Stimulated activated CD4-positive, alpha-beta T cell treated with anti-CD3 and anti-CD28 coated beads, Interleukin-1b, Interleukin-23, amount 100 ng/mL, for 1 hour (primary cell): ENCODE measurements around the gene RFESD.
"Not testable (repeated sequence)": the region's sequence is repeated elsewhere in the genome, so short reads cannot be mapped to it uniquely, and the experiment has no call there.

Source experiments
- DNase-seq, 2 donors: peaks; one replicate each; pipeline ENCODE4 v3.0.0-alpha.2; 2020; ENCODE audit warnings: low read depth in 2 of 2

The RFESD gene

DNA sequence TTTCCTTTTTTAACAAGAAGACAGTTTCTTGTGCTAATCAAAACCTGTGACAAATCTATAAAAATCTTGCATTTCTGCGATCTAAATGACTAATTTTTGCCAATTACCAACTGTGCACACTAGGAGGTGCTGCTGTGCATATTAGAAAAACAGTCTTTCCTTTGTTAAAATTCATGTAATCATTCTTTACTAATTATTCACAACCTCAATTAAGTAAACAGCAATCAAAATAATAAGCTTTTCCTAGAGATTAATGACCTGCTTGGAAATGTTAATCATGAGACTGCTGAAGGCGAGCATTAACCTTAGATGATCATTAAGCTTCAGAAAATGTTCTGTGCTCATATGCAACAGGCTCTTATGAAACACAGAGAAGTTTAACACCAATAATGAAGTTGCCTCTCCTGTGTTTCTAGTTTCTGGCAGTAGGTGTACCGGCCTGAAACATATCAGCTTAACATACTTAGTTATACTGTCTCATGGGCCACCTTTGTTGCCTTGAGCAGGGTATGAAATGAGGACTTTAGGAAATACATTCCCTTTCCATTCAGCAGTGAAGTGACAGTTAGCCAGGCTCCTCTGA is 17.7 kb downstream of the RFESD start:
- no peak for DNase-seq

DNA sequence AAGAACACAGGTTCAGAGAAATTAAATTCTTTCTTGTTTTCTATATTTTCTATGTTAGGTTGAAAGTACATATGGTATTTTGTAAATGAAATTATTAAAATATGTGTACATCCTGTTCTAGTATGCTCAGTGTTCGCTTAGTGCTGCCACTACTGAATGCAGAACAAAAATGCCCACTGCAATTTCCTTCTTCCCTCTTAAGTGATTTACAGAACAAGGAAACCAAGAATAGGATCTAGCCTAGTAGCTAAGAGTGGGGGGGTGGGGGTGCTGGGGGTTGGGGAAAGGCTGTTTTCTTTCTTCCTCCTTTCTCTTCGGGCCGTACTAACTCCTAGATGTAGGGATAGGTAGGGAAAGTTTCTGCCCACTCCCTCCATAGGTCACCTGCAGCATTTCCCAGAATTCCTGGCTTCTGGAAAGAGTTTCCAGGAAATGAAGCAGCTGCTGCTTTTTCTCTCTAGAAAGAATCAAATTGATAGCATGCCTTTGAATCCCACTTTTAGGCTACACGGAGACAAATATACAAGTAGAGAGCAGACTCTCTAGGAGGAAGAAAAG is 20.6 kb downstream of the RFESD start:
- DNase-seq, result no peak

DNA sequence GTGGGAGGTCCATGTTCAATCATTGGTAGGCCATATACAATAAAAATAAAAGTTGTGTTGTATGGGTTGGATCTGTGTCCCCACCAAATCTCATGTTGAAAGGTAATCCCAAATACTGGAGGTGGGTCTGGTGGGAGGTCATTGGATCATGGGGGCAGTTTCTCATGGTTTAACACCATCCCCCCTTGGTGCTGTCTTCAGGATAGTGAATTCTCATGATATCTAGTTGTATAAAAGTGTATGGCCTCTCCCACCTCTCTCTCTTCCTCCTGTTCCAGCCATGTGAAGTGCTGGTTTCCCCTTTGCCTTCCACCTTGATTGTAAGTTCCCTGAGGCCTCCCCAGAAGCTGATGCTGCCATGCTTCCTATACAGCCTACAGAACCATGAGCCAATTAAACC is 21.1 kb downstream of the RFESD start:
- no peak for DNase-seq

DNA sequence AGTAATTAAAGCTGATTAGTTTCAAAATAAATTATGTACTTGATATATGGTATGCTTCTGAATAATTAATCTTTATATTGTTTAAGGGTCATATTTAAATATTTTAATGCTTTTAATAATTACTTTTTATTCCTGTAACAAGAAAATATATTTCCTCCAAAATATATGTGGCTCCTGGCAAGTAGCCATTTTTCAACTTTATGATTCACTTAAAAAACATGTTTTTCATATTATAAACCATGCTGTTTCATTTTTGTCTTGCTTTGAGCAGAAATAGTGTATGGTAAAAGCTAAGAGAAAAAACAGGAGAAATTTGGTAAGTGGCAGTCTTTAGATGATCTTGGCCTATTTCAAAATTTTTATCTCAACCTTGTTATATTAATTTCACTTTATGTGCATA is 21.6 kb downstream of the RFESD start:
- no peak for DNase-seq

DNA sequence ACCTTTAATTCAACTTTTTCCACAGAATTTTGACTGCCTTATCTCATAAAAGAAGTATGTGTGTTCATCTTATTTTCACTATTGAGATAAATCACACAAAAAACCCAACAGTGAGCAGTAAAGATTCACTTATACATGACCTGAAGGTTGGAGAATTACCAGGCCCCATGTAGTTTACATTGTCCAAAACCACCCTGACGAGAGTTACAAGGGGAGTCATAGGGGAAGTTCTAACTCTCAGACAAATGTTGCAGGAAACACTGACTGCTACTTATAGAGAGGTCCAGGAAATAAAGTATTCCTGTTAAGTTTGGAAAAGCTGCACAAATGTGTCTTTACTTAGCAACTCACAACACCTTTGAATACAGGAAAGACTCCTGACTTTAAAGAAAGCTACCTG is 22.2 kb downstream of the RFESD start:
- DNase-seq, result no peak

DNA sequence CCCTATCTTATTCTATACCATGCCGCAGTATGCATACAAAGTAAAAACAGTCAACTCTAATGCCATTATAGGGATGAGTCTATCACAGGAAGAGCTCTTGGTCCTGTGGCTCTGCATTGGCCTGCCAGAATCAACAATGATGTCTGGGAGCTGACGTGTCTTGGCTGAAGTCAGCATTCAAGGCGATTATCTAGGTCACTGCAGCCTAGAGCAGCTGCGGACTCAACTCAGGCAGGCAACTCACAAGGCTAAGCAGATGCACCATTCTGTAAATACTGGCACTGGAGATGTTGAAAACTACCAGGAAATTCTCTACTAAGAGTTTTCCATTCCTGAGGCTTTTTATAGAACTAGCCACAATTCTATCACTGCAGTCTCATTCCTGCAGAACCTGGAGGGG is 23.0 kb downstream of the RFESD start:
- no peak for DNase-seq

DNA sequence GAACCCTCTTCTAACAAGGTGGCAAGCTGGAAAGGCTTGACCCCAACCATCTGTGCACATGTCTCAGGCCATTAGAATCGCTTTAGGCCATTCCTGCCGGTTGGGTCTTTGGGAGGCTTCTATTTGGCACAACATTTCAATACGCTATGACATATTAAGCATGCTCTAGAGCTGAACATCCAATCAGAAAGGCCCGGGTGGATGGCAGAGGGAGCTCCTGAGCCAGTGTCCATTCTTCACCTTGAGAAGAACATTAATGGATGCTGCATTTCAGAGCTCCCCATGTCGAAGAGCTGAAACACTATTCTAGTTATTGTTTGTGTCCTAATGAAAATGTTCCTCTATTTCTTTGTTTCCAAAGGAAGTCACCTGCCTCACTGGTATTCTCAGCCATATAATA is 23.4 kb downstream of the RFESD start:
- DNase-seq, result no peak

DNA sequence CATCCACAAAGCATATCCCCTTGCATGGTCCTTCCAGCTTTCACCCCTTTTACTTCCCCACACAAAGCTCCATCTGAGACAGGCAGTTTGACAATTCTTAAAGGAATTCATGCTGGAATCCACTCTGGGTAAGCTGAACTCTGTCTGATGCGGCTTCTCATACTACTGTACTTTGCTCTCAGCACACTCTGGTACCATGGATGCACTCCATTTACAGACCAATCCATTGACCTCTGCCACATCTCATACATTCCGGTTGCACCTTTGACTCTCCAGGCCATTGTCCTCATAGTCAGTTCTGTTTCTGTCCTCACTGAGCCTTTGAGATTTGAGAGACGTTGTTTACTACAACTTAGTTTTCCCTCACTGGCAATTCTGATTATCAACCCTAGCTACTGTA is 24.0 kb downstream of the RFESD start:
- DNase-seq, result no peak

DNA sequence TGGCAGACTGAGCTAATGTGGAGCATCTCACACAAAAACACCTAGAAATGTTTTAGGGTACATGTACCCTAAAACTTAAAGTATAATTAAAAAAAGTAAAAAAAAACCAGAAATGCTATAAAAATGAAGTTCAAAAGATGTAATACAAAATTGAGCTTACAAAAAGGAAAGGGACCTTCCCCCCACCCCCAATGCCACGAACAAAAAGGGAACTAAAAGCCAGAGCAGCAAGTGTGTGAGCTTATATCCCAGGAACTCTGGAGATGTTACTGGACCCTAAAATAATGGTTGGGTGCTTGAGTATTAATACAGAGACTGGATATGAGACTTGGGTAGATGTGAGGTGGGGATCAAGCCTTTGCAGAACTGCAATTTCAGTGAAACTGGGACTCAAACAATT is 25.2 kb downstream of the RFESD start:
- DNase-seq, result no peak

DNA sequence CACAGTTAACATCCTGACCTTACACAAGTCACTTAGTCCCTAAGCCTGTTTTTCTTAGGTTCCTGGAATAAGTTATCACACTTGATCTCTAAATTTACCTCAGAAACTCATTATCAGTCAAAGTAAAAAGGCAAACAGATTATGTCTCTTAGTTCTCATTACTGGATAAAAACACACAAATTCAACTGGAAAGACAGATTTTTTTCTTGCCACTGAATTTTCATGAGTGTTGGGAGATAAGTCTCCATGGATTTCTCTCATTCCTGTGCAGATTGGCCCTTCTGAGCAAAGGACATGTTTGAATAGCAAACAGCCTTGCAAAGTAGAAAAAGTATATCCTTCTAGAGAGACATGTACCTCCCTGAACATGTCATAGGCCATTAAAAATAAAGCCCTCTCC is 26.1 kb downstream of the RFESD start:
- DNase-seq, result no peak

DNA sequence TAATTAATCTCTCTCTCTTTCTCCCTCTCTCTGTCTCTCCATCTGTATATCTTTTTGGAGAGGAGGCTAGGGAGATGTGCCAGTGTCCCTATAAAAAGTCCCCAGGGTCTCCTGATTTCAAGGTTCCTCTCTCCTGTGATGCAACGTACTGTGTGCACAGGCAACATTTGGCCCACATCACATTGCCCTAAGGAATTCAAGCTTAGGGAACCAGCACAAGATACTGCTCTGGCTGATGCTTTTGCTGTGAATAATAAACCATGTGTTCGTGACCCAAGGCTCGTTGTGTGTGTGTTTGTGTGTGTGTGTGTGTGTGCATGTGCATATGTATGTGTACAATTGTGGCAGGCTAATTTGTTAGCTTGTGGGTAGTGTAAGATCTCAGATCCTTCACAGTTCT is 26.5 kb downstream of the RFESD start:
- no peak for DNase-seq

DNA sequence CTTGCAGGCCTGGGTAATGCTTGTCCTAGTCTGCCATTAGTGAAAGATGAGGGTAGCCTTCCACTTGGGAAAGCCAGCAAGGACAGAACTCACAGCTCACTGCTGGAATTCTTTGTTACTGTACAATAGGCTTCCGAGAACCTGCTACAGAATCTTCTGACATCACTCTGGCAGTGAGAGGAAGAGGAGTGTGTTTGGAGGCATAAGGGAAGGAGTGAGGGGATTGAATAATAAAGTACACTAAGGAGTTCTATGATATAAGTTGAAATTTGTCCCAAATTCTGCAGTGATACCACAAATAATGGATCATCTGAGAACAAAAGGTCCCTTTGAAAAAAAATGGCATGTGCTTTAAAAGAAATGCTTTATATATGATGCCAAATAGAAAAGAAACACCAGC is 36.3 kb downstream of the RFESD start, which contains the start of gene SPATA9:
SPATA9 (minus strand) TSS at position 101 of the 400 bp plus-strand sequence. CDS start 137 bp downstream, outside the sequence.
- DNase-seq, result no peak

DNA sequence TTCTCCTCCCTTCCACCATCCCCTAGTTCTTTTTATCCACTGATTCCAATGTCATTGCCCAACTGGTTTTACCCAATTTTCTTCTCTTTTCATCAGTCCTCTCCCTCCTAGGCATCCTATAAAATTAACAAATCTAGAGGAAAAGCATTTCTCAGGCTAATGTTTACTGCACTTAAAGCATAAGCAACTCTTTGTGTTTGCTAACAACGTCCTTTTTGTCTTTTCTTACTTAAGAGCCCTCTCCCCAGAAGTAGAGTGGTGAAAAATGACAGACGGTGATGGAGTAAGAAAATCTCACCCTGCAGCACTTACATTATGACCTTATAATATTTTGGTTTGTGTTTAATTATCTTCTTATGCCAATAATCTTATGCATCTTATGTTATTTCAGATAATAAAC is 37.8 kb downstream of the RFESD start:
- no peak for DNase-seq

DNA sequence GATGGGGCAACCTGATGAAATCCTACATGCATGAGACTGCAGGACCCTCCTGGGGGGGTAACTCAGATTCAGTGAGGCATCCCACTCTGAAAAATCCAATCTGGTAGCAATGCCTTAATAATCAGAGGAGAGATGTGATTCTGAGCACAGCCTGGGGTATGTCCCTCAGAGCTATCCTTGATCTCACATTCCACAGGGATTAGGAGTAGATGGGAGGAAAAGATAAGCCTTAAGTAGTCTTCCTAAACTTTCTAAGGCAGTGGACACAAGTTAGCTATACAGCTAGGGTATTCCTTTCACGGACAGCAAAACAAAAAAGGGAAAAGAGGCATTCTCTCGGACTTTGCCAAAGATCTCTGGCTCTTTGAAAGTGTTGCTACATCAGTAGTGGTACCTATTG is 40.1 kb downstream of the RFESD start:
- no peak for DNase-seq

DNA sequence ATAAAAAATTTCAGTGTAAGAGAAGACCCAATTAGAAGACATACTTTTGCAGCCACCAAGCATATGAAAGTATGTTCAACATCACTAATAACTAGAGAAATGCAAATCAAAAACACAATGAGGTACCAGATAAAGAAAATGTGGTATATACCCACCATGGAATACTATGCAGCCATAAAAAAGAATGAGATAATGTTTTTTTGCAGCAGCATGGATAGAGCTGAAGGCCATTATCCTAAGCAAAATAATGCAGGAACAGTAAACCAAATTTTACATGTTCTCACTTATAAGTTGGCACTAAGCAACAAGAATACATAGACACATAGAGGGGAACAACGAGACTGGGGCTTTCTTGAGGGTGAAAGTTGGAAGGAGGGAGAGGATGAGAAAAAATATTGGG is 43.1 kb downstream of the RFESD start:
- DNase-seq, result no peak

DNA sequence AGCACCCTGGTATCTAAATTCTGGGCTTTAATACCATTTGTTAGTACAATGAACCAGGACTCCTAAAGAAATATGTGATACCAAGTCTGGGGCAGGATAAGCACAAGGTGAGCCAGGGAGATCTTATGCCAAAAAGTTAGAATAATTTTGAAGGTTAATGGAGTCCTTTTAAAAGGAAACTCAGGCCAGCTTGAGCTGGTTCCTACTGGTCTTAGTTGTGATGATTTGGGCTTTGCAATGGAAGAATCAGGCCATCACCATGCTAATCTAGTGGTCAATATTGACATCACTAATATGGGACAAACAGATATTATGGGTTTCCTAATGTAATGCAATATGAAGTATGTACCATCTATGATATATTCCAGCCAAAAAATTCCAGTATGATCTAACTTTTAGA is 43.8 kb downstream of the RFESD start:
- no peak for DNase-seq

DNA sequence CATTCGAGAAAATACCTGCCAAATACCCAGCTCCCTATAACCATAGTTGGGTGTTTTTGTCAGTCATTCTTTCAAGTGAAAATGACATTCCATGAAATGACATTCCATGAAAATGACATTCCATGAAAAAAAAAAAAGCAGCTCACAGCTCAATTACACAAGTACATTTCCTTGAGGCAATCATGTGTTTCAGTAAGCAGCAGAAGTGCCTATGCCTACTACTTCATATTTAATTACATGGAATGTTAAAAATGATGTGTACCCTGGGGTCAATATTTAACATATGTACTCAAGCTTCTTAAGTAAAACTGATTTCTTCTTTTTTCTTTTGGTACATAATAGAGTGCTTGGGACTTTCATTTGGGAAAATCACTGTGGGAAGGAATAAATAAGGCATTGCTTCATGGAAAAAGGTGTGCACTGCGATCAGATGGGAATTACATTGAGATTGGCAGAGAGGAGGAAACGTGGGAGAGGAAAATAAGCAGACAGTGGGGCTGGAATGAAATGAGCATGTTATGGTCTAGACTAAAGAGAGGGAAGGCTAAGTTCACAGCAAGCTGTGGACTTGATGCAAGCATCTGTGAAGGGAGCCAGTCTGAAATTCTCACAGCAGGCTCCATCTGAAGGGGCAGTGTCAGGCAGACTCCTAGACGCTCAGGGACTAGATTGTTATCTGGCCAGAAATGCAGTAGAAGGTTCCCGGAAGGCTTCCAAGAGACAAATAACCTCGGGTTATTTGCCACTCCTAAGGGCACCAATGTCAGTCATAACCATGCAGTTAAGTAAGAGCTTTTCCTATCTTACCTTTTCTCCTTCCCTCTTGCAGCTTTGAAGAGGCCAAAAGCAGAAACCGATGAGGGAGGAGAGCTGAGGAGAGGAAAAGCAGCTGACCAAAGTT is 51.5 kb downstream of the RFESD start:
- no peak for DNase-seq

DNA sequence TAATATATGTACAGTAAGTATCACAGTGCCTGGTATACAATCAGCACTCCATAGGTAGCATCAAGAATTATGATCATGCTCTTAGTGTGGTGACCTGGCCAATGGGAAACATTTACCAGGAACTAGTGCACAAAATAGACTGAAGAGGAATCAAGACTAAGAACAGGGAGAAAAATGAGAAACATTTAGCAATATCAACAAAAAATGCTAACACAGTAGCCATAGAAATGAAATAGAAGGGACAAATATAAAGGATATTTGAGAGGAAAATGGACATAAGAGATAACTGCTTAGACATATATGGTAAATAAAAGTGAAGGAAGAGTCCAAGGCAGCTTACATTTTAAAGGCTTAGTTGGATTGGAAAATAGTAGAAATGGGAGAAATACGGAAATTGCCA is 52.8 kb downstream of the RFESD start:
- no peak for DNase-seq

DNA sequence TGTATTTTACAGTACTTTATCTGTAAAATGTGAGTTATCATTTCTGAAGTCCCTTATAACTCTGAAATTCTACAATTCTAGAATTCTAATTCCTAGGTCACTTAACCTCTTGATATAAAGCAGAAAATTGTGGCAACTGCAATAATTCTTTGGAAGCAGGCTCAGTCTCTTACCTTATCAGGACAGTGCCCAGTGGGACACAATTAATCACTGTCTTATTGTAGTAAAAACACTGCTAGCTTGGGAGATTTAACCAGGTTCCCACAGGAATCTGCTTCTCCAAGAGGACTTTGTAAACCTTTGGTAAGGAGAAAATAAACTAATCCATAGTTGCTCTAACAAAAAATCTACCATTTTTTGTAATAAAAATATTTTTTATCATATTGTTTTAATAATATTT is 54.5 kb downstream of the RFESD start:
- no peak for DNase-seq

DNA sequence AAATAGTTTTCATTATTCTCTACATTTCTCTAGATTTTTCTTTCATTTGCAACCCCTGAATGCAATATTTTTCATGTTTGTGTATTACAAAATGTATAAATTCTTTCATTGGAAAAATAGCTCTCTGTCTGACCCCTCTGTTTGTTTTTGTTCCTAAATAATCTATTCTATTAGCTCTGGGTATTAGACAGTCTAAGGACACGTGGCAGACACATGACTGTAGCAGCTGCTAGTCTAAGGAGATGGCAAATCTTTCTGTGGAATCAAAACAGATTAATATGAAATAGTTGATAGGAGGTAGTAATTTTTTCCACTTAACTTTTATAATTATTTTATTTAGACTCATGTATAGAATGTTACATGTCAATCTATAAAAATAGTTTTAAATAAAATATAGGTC is 57.6 kb downstream of the RFESD start:
- no peak for DNase-seq

DNA sequence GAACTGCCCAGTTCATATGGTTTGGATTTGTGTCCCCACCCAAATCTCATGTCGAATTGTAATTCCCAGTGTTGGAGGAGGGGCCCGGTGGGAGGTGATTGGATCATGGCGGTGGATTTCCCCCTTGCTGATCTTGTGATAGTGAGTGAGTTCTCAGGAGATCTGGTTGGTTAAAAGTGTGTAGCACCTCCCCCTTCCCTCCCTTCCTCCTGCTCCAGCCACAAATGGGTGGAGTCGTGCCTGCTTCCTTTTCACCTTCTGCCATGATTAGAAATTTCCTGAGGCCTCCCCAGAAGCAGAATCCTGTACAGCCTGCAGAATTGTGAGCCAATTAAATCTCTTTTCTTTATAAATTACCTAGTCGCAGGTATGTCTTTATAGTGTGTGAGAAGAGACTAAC is 59.6 kb downstream of the RFESD start:
- DNase-seq, result not testable (repeated sequence)

DNA sequence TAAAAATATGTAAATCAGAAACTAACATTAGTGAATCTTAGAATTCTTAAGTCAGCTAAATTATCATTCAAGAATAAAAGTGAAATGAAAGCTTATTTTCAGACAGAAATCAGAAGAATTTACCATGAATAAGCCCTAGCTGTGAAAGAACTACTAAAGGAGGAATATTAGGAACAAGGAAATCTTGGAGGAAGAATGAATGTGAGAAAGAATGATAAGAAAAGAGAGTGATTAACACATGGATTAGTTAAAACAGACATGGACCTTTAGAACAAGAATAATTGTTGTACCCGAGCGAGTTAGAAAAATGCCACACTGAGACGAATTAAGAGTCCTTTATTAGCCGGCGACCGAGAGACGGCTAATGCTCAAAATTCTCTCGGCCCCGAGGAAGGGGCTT is 60.5 kb downstream of the RFESD start:
- DNase-seq, result no peak
